HG03060 (cell line): Measurements from ENCODE around the gene MKNK2.
"Not testable (repeated sequence)": the region's sequence is repeated elsewhere in the genome, so short reads cannot be mapped to it uniquely, and the experiment has no call there.

ENCODE experiments used
- ATAC-seq: cut with Tn5 transposase; IDR thresholded peaks from one replicate; pipeline ENCODE4 v1.9.1; 2021; ENCODE audit warnings: low read depth, moderate number of reproducible peaks; ENCODE audit not compliant: unreplicated experiment

The MKNK2 gene

GRCh38 chr19:2045501-2046045 is 5.5 kb downstream of the MKNK2 start:
- no peak for ATAC-seq

- no peak for ATAC-seq
Measured at GRCh38 chr19:2044709-2045500, 6.1 kb downstream of the MKNK2 start.

- no peak for ATAC-seq
Measured at GRCh38 chr19:2043961-2044708, 6.9 kb downstream of the MKNK2 start.

GRCh38 chr19:2043251-2043641 is 7.8 kb downstream of the MKNK2 start:
- no peak for ATAC-seq

GRCh38 chr19:2042485-2043250 is 8.4 kb downstream of the MKNK2 start:
- ATAC-seq: no peak

- peak; percentile 31 for ATAC-seq
Measured at GRCh38 chr19:2041683-2042484, 9.2 kb downstream of the MKNK2 start.

- ATAC-seq: no peak
Measured at GRCh38 chr19:2041433-2041682, 9.7 kb downstream of the MKNK2 start.

- ATAC-seq: no peak
Measured at GRCh38 chr19:2040647-2041432, 10.2 kb downstream of the MKNK2 start.

GRCh38 chr19:2039959-2040646 is 10.9 kb downstream of the MKNK2 start:
- ATAC-seq: no peak

- no peak for ATAC-seq
Measured at GRCh38 chr19:2039089-2039958, 11.7 kb downstream of the MKNK2 start.

GRCh38 chr19:2038284-2039088 is 12.6 kb downstream of the MKNK2 start:
- no peak for ATAC-seq

- no peak for ATAC-seq
Measured at GRCh38 chr19:2037651-2038255, 13.3 kb downstream of the MKNK2 start.

GRCh38 chr19:2036424-2036823 is 14.6 kb downstream of the MKNK2 start:
- ATAC-seq: no peak

GRCh38 chr19:2035590-2035991 is 15.5 kb downstream of the MKNK2 start:
- no peak for ATAC-seq

GRCh38 chr19:2034729-2035589 is 16.1 kb downstream of the MKNK2 start:
- no peak for ATAC-seq

- not testable (repeated sequence) for ATAC-seq
Measured at GRCh38 chr19:2034253-2034652, 16.8 kb downstream of the MKNK2 start.
